Neural cell (in vitro differentiated cells): Measurements from ENCODE around the gene CPXM2. TPM values are rescaled to one million over a fixed set of nuclear protein-coding genes. Genes with fewer than 3 reads are reported as not detected.

ENCODE experiments used
- H2AFZ ChIP-seq: fragments of 200-600, 300-800 bp; sonication (generic), shearing (Covaris generic); 2 replicates; pipeline ENCODE4 v1.6.0; 2014; ENCODE audit warnings: low read depth, mild to moderate bottlenecking, antibody characterized with exemption, low read length, moderate library complexity
- H3F3A ChIP-seq: fragments of 200-600 bp; shearing (Covaris generic); 2 replicates; pipeline ENCODE4 v1.6.1; 2016; ENCODE audit warnings: mild to moderate bottlenecking, moderate library complexity, mixed read lengths, antibody characterized with exemption, low read length; ENCODE audit not compliant: insufficient read depth, poor library complexity, severe bottlenecking
- H3K27ac ChIP-seq: fragments of 200-600, 300-800 bp; sonication (generic), shearing (Covaris generic); 2 replicates; pipeline ENCODE4 v1.5.1; 2014; ENCODE audit warnings: mild to moderate bottlenecking, low read length, moderate library complexity
- H3K27me3 ChIP-seq: fragments of 300-800, 200-600 bp; sonication (generic), shearing (Covaris generic); 2 replicates; pipeline ENCODE4 v1.6.0; 2014; ENCODE audit warnings: mild to moderate bottlenecking, low read depth, low read length, moderate library complexity; ENCODE audit not compliant: insufficient read depth
- H3K36me3 ChIP-seq: fragments of 300-800, 200-600 bp; sonication (generic), shearing (Covaris generic); 2 replicates; pipeline ENCODE4 v1.5.1; 2014; ENCODE audit warnings: mild to moderate bottlenecking, antibody characterized with exemption, low read length, moderate library complexity; ENCODE audit not compliant: insufficient read depth
- H3K4me2 ChIP-seq: fragments of 300-800, 200-600 bp; sonication (generic), shearing (Covaris generic); 2 replicates; pipeline ENCODE4 v1.6.0; 2014; ENCODE audit warnings: mild to moderate bottlenecking, low read length
- H3K4me3 ChIP-seq: fragments of 300-800, 200-600 bp; sonication (generic), shearing (Covaris generic); 2 replicates; pipeline ENCODE4 v1.5.1; 2014; ENCODE audit warnings: mild to moderate bottlenecking, low read length, moderate library complexity
- H3K79me2 ChIP-seq: fragments of 200-600 bp; shearing (Covaris generic); replicated peaks from 2 replicates; pipeline ENCODE4 v1.6.0; 2014; ENCODE audit warnings: mild to moderate bottlenecking, low read length, moderate library complexity; ENCODE audit not compliant: insufficient read depth
- H3K9ac ChIP-seq: fragments of 300-800, 200-600 bp; sonication (generic), shearing (Covaris generic); 2 replicates; pipeline ENCODE4 v1.6.1; 2016; ENCODE audit warnings: mild to moderate bottlenecking, low read length, mixed read lengths
- H3K9me2 ChIP-seq: fragments of 200-600 bp; shearing (Covaris generic); 2 replicates; pipeline ENCODE4 v1.6.1; 2016; ENCODE audit warnings: mild to moderate bottlenecking, low read length, mixed read lengths; ENCODE audit not compliant: insufficient read depth
- H3K9me3 ChIP-seq: fragments of 200-600, 300-800 bp; sonication (generic), shearing (Covaris generic); 2 replicates; pipeline ENCODE4 v1.6.1; 2016; ENCODE audit warnings: mild to moderate bottlenecking, mixed run types, low read length, moderate library complexity, mixed read lengths
- H4K20me1 ChIP-seq: fragments of 200-600 bp; shearing (Covaris generic); 2 replicates; pipeline ENCODE4 v1.6.1; 2016; ENCODE audit warnings: mild to moderate bottlenecking, mixed run types; ENCODE audit not compliant: insufficient read depth
- EP300 ChIP-seq: fragments of 450-650 bp; conservative IDR thresholded peaks from 2 replicates; pipeline ENCODE4 v1.6.1; 2014; ENCODE audit warnings: antibody characterized with exemption, mild to moderate bottlenecking, moderate library complexity; ENCODE audit not compliant: poor library complexity, severe bottlenecking
- EZH2 ChIP-seq: fragments of 200-600, 300-800 bp; shearing (Covaris generic), sonication (generic); IDR thresholded peaks from 2 replicates; pipeline ENCODE4 v1.6.1; 2014; ENCODE audit warnings: antibody characterized with exemption, low read length, borderline replicate concordance, mild to moderate bottlenecking; ENCODE audit not compliant: insufficient read depth, poor library complexity, severe bottlenecking
- MXI1 ChIP-seq: fragments of 450-650 bp; conservative IDR thresholded peaks from 2 replicates; pipeline ENCODE4 v1.6.1; 2014; ENCODE audit warnings: antibody characterized with exemption, mild to moderate bottlenecking; ENCODE audit not compliant: poor library complexity, severe bottlenecking
- POLR2AphosphoS5 ChIP-seq: IDR thresholded peaks from 2 replicates; pipeline ENCODE4 v1.6.1; 2012
- RAD21 ChIP-seq: fragments of 450-650 bp; conservative IDR thresholded peaks from 2 replicates; pipeline ENCODE4 v1.6.1; 2014; ENCODE audit warnings: antibody characterized with exemption, mild to moderate bottlenecking, moderate library complexity
- SMC3 ChIP-seq: fragments of 450-650 bp; conservative IDR thresholded peaks from 2 replicates; pipeline ENCODE4 v1.6.1; 2014; ENCODE audit warnings: antibody characterized with exemption, mild to moderate bottlenecking, moderate library complexity; ENCODE audit not compliant: poor library complexity
- TAF1 ChIP-seq: IDR thresholded peaks from 2 replicates; pipeline ENCODE4 v1.6.1; 2012; ENCODE audit warnings: low read depth
- polyA plus RNA-seq: library from polyadenylated mRNA; depleted of rRNA; stranded (reverse); fragments of >200 nt; gene quantifications from 2 replicates; pipeline ENCODE4 v1.2.3, GENCODE V29; 2014
- TF ChIP-seq, protein P1 (sequence below): fragments of 450-650 bp; IDR thresholded peaks from 2 replicates; pipeline ENCODE4 v1.5.1; 2014; ENCODE audit warnings: antibody characterized with exemption, mild to moderate bottlenecking, moderate library complexity; ENCODE audit not compliant: poor library complexity, severe bottlenecking
- TF ChIP-seq, protein P2 (sequence below): IDR thresholded peaks from 2 replicates; pipeline ENCODE4 v1.6.1; 2012; ENCODE audit warnings: borderline replicate concordance

Gene CPXM2
- polyA plus RNA-seq, 1 donor from 2014 or later, result not detected

GRCh38 chr10:123858907-123859652, 32.5 kb downstream of the CPXM2 start:
- no peaks in the 10 kb centered on the region for H3K9me2 ChIP-seq
- H3F3A ChIP-seq, result no peaks in the 10 kb centered on the region
- peak overlapping the region; percentile 68 for H3K27ac ChIP-seq
- no peaks in the 10 kb centered on the region for H3K79me2 ChIP-seq
- H3K9me3 ChIP-seq, result no peaks in the 10 kb centered on the region
- peak overlapping the region; percentile 29 for H3K9ac ChIP-seq
- H3K4me3 ChIP-seq, result no peak overlapping the region
- TF ChIP-seq RAD21, result no peak
- no peak for TF ChIP-seq TAF1
- TF ChIP-seq MXI1, result no peak
- no peak for TF ChIP-seq POLR2AphosphoS5
- TF ChIP-seq EZH2, result no peak
- TF ChIP-seq, protein P1, sequence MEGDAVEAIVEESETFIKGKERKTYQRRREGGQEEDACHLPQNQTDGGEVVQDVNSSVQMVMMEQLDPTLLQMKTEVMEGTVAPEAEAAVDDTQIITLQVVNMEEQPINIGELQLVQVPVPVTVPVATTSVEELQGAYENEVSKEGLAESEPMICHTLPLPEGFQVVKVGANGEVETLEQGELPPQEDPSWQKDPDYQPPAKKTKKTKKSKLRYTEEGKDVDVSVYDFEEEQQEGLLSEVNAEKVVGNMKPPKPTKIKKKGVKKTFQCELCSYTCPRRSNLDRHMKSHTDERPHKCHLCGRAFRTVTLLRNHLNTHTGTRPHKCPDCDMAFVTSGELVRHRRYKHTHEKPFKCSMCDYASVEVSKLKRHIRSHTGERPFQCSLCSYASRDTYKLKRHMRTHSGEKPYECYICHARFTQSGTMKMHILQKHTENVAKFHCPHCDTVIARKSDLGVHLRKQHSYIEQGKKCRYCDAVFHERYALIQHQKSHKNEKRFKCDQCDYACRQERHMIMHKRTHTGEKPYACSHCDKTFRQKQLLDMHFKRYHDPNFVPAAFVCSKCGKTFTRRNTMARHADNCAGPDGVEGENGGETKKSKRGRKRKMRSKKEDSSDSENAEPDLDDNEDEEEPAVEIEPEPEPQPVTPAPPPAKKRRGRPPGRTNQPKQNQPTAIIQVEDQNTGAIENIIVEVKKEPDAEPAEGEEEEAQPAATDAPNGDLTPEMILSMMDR, result no peak
- TF ChIP-seq, protein P2, sequence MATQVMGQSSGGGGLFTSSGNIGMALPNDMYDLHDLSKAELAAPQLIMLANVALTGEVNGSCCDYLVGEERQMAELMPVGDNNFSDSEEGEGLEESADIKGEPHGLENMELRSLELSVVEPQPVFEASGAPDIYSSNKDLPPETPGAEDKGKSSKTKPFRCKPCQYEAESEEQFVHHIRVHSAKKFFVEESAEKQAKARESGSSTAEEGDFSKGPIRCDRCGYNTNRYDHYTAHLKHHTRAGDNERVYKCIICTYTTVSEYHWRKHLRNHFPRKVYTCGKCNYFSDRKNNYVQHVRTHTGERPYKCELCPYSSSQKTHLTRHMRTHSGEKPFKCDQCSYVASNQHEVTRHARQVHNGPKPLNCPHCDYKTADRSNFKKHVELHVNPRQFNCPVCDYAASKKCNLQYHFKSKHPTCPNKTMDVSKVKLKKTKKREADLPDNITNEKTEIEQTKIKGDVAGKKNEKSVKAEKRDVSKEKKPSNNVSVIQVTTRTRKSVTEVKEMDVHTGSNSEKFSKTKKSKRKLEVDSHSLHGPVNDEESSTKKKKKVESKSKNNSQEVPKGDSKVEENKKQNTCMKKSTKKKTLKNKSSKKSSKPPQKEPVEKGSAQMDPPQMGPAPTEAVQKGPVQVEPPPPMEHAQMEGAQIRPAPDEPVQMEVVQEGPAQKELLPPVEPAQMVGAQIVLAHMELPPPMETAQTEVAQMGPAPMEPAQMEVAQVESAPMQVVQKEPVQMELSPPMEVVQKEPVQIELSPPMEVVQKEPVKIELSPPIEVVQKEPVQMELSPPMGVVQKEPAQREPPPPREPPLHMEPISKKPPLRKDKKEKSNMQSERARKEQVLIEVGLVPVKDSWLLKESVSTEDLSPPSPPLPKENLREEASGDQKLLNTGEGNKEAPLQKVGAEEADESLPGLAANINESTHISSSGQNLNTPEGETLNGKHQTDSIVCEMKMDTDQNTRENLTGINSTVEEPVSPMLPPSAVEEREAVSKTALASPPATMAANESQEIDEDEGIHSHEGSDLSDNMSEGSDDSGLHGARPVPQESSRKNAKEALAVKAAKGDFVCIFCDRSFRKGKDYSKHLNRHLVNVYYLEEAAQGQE, result no peak
- no peak for TF ChIP-seq EP300
- TF ChIP-seq SMC3, result no peak
- H4K20me1 ChIP-seq, result no peaks in the 10 kb centered on the region
- no peaks in the 10 kb centered on the region for H3K27me3 ChIP-seq
- H2AFZ ChIP-seq, result no peak overlapping the region
- no peaks in the 10 kb centered on the region for H3K36me3 ChIP-seq
- no peak overlapping the region for H3K4me2 ChIP-seq

- H3K9me2 ChIP-seq, result no peaks in the 10 kb centered on the region
- TF ChIP-seq POLR2AphosphoS5, result peak; percentile 5
- TF ChIP-seq, protein P2, result no peak
- H3K9ac ChIP-seq, result no peak overlapping the region
- H3K27me3 ChIP-seq, result no peaks in the 10 kb centered on the region
- H3K9me3 ChIP-seq, result no peaks in the 10 kb centered on the region
- no peak overlapping the region for H2AFZ ChIP-seq
- no peaks in the 10 kb centered on the region for H4K20me1 ChIP-seq
- H3K27ac ChIP-seq, result peak overlapping the region; percentile 68
- H3K79me2 ChIP-seq, result no peaks in the 10 kb centered on the region
- H3F3A ChIP-seq, result no peaks in the 10 kb centered on the region
- no peak overlapping the region for H3K4me2 ChIP-seq
- no peak overlapping the region for H3K4me3 ChIP-seq
- H3K36me3 ChIP-seq, result no peaks in the 10 kb centered on the region
Observed at GRCh38 chr10:123858077-123858681, 33.4 kb downstream of the CPXM2 start.
